Kidney epithelial cell (primary cell): Measurements from ENCODE around the gene MAP3K13. TPM values are rescaled to one million over a fixed set of nuclear protein-coding genes. Genes with fewer than 3 reads are reported as not detected.
A peak's percentile ranks its signal among the peaks of the same experiment; 100 is the strongest.

Experiments used
- DNase-seq: peaks from one replicate; pipeline ENCODE4 v3.0.0-alpha.2; 2010; ENCODE audit warnings: low read depth
- H3K27me3 ChIP-seq: 2 replicates; pipeline ENCODE4 v1.6.0; 2011; ENCODE audit warnings: low read length; ENCODE audit not compliant: control insufficient read depth, insufficient read depth
- H3K36me3 ChIP-seq: 2 replicates; pipeline ENCODE4 v1.5.1; 2011; ENCODE audit warnings: low read length; ENCODE audit not compliant: control insufficient read depth, insufficient read depth
- H3K4me3 ChIP-seq: 2 replicates; pipeline ENCODE4 v1.5.1; 2011; ENCODE audit warnings: low read depth, mild to moderate bottlenecking, control low read depth, low read length
- total RNA-seq: library from RNA; depleted of rRNA; stranded (reverse); fragments of >200 nt; gene quantifications from 2 replicates; pipeline ENCODE4 v1.2.3, GENCODE V29; 2015
- TF ChIP-seq, protein P1 (sequence below): IDR thresholded peaks from 2 replicates; pipeline ENCODE4 v1.5.1; 2011; ENCODE audit warnings: mild to moderate bottlenecking, moderate library complexity, low read length, control low read depth, inconsistent platforms; ENCODE audit not compliant: insufficient read depth, poor library complexity, severe bottlenecking

MAP3K13 gene
- total RNA-seq, 1 donor from 2014 or later = 33.5 TPM

DNA sequence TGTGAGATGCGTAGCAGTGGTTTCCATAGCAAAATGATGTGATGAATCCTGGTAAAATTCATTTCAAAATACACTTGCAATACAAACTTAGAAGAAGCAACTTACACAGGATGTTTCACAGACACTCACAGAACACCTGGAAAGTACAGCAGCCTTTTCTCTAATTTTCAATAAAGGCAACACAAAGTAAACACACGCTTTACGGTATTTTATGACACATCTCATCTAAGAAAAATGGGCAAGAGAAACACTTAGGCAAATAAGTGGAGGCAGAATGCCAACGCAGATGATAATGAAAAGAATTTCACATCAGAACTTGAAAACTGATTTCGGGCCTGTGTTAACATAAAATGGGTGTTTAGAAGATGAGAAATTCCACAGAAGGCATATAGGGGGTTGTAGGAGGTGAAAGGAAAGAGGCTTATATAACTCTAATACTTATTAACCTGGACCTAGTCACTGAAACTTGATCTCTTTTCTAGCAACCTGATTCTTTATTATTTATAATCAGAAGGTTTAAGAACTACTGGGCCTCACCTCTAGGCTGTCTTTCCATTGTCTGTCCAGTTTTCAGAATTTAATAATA lies 25.6 kb upstream of the MAP3K13 start:
- no peak for DNase-seq
- Histone ChIP-seq H3K36me3 (no peaks in the 10 kb centered on the region), H3K4me3 (no peak overlapping the region), H3K27me3 (no peaks in the 10 kb centered on the region)
- TF ChIP-seq, protein P1, sequence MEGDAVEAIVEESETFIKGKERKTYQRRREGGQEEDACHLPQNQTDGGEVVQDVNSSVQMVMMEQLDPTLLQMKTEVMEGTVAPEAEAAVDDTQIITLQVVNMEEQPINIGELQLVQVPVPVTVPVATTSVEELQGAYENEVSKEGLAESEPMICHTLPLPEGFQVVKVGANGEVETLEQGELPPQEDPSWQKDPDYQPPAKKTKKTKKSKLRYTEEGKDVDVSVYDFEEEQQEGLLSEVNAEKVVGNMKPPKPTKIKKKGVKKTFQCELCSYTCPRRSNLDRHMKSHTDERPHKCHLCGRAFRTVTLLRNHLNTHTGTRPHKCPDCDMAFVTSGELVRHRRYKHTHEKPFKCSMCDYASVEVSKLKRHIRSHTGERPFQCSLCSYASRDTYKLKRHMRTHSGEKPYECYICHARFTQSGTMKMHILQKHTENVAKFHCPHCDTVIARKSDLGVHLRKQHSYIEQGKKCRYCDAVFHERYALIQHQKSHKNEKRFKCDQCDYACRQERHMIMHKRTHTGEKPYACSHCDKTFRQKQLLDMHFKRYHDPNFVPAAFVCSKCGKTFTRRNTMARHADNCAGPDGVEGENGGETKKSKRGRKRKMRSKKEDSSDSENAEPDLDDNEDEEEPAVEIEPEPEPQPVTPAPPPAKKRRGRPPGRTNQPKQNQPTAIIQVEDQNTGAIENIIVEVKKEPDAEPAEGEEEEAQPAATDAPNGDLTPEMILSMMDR = peak; percentile 9

DNA sequence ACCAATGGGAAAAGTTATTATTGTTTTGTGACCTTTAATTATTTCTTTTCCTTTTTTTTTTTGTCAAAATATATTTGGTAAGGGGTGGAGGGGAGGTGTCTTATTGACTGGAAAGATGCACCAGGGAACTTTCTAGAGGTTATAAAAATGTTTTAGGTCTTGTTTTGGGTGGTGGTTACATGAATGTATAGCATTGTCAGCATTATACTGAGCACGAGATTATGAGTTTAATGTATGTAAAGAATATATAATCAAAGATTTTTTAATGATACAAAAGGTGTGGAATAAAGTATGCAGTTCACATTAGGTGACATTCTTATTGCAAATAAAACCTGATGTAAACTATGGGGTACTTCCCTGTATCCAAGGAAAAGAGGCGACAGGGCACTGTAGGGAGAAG lies 23.0 kb upstream of the MAP3K13 start:
- Histone ChIP-seq H3K36me3 (no peaks in the 10 kb centered on the region), H3K4me3 (no peak overlapping the region), H3K27me3 (no peaks in the 10 kb centered on the region)
- TF ChIP-seq, protein P1 = no peak
- DNase-seq = no peak

DNA sequence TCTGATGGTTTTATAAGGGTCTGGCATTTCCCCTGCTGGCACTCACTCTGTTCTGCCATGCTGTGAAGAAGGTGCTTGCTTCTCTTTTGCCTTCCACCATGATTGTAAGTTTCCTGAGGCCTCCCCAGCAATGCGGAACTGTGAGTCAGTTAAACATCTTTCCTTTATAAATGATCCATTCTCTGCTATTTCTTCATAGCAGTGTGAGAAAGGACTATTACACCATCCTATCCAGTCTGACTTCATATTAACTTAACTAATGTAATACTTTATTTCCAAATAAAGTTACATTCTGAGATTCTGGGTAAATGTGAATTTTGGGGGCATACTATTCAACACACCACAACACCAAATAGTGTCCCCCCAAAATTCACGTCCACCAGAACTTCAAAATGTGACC lies 22.2 kb upstream of the MAP3K13 start:
- no peaks in the 10 kb centered on the region for H3K36me3 ChIP-seq
- TF ChIP-seq, protein P1 = no peak
- no peak for DNase-seq
- no peak overlapping the region for H3K4me3 ChIP-seq
- no peaks in the 10 kb centered on the region for H3K27me3 ChIP-seq

DNA sequence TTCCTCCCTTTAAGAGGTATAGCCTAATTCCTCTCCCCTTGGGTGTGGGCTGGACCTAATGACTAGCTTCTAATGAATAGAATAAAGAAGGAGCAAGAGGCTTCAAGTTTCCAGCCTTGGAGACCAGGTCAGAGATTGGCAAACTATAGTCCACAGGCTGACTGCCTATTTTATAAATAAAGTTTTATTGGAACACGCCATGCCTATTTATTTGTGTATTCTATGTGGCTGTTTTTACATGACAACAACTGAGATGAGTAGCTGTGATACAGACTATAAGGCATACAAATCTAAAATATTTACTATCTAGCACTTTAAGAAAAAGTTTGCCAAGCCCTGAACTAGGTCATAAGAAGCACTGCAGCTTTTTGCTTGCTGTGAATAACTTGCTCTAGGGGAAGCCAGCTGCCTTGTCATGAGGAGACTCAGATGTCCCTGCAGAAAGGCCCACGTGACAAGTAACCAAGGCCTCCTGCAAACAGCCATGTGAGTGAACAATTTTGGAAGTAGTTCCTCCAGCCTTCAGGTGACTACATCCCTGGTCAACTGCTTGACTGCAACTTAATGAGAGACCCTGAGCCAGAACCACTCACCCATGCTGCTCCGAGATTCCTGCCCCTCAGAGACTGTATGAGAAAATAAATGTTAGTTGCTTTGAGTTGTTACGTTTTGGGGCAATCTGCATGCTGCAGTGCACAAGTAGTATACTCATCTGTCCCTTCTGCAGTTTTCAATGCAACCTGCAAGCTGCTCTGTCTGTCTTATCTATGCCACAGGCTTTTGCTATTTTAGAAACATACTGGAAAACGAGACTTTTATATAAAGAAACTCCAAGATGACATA lies 21.1 kb upstream of the MAP3K13 start:
- Histone ChIP-seq H3K27me3 (no peaks in the 10 kb centered on the region), H3K4me3 (no peak overlapping the region), H3K36me3 (no peaks in the 10 kb centered on the region)
- TF ChIP-seq, protein P1 = no peak
- no peak for DNase-seq

DNA sequence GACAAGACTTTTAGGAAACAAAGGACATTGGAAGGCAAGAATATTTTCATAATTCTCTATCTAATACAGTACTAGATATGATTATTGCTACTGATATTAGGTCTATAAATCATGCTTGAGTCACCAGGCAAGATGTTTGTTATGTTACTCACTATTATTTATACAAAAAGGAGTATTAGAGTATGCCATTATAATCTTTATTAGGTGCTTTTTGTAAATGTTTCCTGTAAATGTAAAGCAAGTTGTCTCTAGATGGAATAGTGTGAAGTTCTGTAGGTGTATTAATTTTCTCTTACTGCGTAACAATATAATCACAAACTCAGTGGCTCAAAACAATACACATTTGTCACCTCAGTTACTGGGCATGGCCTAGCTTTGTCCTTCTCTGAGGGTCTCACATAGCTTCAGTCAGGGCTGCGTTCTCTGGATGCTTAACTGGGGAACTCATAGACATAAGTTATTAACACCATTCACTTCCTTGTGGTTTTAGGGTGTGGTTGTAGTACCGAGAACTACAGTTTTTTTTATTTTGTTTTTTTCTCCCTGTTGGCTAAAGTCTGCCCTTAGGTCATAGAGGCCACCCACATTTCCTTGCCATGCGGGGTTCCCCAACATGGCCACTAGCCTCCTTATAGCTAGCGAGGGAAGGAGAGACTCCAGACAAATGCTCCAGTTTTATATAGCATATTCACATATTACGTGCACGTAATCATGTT lies 20.3 kb upstream of the MAP3K13 start:
- Histone ChIP-seq H3K27me3 (no peaks in the 10 kb centered on the region), H3K4me3 (no peak overlapping the region), H3K36me3 (no peaks in the 10 kb centered on the region)
- no peak for DNase-seq
- TF ChIP-seq, protein P1 = no peak
